ENCODE data around the gene EOLA1. TPM values are rescaled to one million over a fixed set of nuclear protein-coding genes. Genes with fewer than 3 reads are reported as not detected.
A peak's percentile ranks its signal among the peaks of the same experiment; 100 is the strongest.
"Not testable (repeated sequence)": the region's sequence is repeated elsewhere in the genome, so short reads cannot be mapped to it uniquely, and the experiment has no call there.

EOLA1 gene
- total and polyA plus RNA-seq, 12 donors, result 20.6 to 37.7 (median 26.1) TPM

- peak in 2 of 9 donors; percentile 9 to 16 for TF ChIP-seq CTCF (IDR thresholded peaks at IDR 0.05)
- intact Hi-C loops (cut with DNase I), result not testable (repeated sequence)
Observed at GRCh38 chrX:149545545-149546543, 5.0 kb downstream of the EOLA1 start.

GRCh38 chrX:149546962-149547361 lies 6.2 kb downstream of the EOLA1 start:
- DNase-seq; ATAC-seq; intact Hi-C loops (cut with DNase I); H3K27ac ChIP-seq; H3K4me1 ChIP-seq; H3K9me3 ChIP-seq; H3K27me3 ChIP-seq; H3K36me3 ChIP-seq; H3K4me3 ChIP-seq: not testable (repeated sequence)
- 88 to 96% methylated on average over 1 of the region's 1 CpG for WGBS, 2 donors

More at GRCh38 chrX:149545545-149546543, 5.0 kb downstream of the EOLA1 start:
- not testable (repeated sequence) for DNase-seq, H3K27ac ChIP-seq, H3K4me1 ChIP-seq, H3K4me3 ChIP-seq, H3K36me3 ChIP-seq, H3K9me3 ChIP-seq, ATAC-seq, H3K27me3 ChIP-seq
- WGBS, 2 donors, result 73 to 75% methylated on average over 10 to 19 of the region's 29 CpGs

GRCh38 chrX:149547782-149548181 lies 7.0 kb downstream of the EOLA1 start:
- DNase-seq; H3K36me3 ChIP-seq; H3K4me1 ChIP-seq; intact Hi-C loops (cut with DNase I); H3K9me3 ChIP-seq; H3K27me3 ChIP-seq; H3K4me3 ChIP-seq: not testable (repeated sequence)
- peak in 3 of 8 donors; percentile 42 to 52 (median 49) for ATAC-seq
- 50% methylated on average over 1 of the region's 3 CpGs; no CpG with 5 or more reads in 1 of the 2 donors for WGBS, 2 donors
- H3K27ac ChIP-seq, result peak overlapping the region in 1 of 10 donors; percentile 10

GRCh38 chrX:149549701-149550100 lies 8.9 kb downstream of the EOLA1 start, which contains the start of gene HSFX3:
HSFX3 (minus strand) TSS chrX:149549924; CDS start chrX:149549852, 72 bp downstream.
- H3K27me3 ChIP-seq; H3K27ac ChIP-seq; H3K4me3 ChIP-seq; DNase-seq; H3K36me3 ChIP-seq; H3K4me1 ChIP-seq; intact Hi-C loops (cut with DNase I); H3K9me3 ChIP-seq: not testable (repeated sequence)
- peak in 1 of 8 donors; percentile 53 for ATAC-seq
- WGBS, 2 donors, result 86 to 100% methylated on average over 1 of the region's 6 CpGs

GRCh38 chrX:149550454-149550853 lies 9.6 kb downstream of the EOLA1 start:
- intact Hi-C loops (cut with DNase I), result not testable (repeated sequence)
- WGBS, 2 donors, result 100% methylated on average over 1 of the region's 1 CpG; no CpG with 5 or more reads in 1 of the 2 donors

GRCh38 chrX:149551245-149551938 lies 10.6 kb downstream of the EOLA1 start:
- intact Hi-C loops (cut with DNase I); H3K27ac ChIP-seq; DNase-seq; H3K36me3 ChIP-seq; H3K4me3 ChIP-seq; H3K27me3 ChIP-seq; H3K4me1 ChIP-seq; ATAC-seq; H3K9me3 ChIP-seq: not testable (repeated sequence)
- WGBS, 2 donors, result no CpG with 5 or more reads among the region's 4 CpGs

More at GRCh38 chrX:149550454-149550853, 9.6 kb downstream of the EOLA1 start:
- H3K4me1 ChIP-seq, DNase-seq, H3K4me3 ChIP-seq, H3K36me3 ChIP-seq, ATAC-seq, H3K9me3 ChIP-seq, H3K27me3 ChIP-seq, H3K27ac ChIP-seq: not testable (repeated sequence)

GRCh38 chrX:149551939-149552248 lies 11.1 kb downstream of the EOLA1 start:
- H3K27ac ChIP-seq; intact Hi-C loops (cut with DNase I); H3K4me1 ChIP-seq; H3K36me3 ChIP-seq; DNase-seq; ATAC-seq; H3K9me3 ChIP-seq; H3K4me3 ChIP-seq; H3K27me3 ChIP-seq: not testable (repeated sequence)
- 94% methylated on average over 2 of the region's 6 CpGs; no CpG with 5 or more reads in 1 of the 2 donors for WGBS, 2 donors

GRCh38 chrX:149555251-149555650 lies 14.4 kb downstream of the EOLA1 start:
- DNase-seq; H3K4me3 ChIP-seq; H3K27ac ChIP-seq; H3K4me1 ChIP-seq; H3K36me3 ChIP-seq; H3K9me3 ChIP-seq; intact Hi-C loops (cut with DNase I); H3K27me3 ChIP-seq: not testable (repeated sequence)
- WGBS, 2 donors, result no CpG with 5 or more reads among the region's 4 CpGs
- ATAC-seq, result peak in 4 of 8 donors; percentile 39 to 51 (median 44)

Measured in heart right ventricle (tissue), 16 donors.